Sciatic nerve (tissue), 2 donors: ENCODE data around the gene SRCIN1. TPM values are rescaled to one million over a fixed set of nuclear protein-coding genes. Genes with fewer than 3 reads are reported as not detected.

Experiments
- ATAC-seq: fragments of 200-7000 bp; cut with Tn5 transposase; one replicate; pipeline ENCODE4 v1.9.1; 2020; ENCODE audit warnings: mild to moderate bottlenecking, moderate library complexity
- DNase-seq: peaks from one replicate; pipeline ENCODE4 v3.0.0-alpha.2; 2020; ENCODE audit warnings: low spot score
- intact Hi-C: fragments of 100-400 bp; cut with DNase I; formaldehyde crosslinking; loops from one replicate; pipeline ENCODE4 v1.14.2; 2022
- total RNA-seq: library from RNA; stranded (reverse); fragmentation: NEBNext Ultra II Directional; extraction: Animal tissue kit (Norgen Biotek cat#: 25700); gene quantifications from one replicate; pipeline ENCODE4 v1.2.1, GENCODE V29; 2021
- donor health status: DM: no; HTN: no; CAD: no.
- donor health status: DM: no; HTN: no; CAD: no.

The SRCIN1 gene
- total RNA-seq, 1 donor from 2014 or later: 4.5 TPM

DNA sequence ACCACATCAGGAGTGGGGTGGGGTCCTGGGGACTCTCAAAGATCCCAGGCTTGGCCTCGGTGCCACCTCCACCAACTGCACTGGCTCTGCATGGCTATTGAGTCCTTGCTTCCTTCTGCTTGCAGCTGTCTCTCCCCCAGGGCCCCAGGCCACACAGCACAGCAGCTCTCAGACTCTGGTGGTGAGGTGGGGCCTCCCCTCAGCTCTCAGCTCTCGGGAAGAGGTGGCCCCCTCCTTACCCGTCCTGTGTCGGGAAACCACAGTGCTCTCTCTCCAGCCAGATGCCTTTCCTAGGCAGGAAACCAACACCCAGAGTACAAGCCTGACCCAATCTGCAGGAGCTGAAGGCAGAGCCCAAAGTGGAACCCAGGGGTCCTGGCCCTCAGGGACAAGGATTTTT, 18.5 kb downstream of the SRCIN1 start:
- intact Hi-C loops: no loop called here
- ATAC-seq: no peak
- DNase-seq: no peak

DNA sequence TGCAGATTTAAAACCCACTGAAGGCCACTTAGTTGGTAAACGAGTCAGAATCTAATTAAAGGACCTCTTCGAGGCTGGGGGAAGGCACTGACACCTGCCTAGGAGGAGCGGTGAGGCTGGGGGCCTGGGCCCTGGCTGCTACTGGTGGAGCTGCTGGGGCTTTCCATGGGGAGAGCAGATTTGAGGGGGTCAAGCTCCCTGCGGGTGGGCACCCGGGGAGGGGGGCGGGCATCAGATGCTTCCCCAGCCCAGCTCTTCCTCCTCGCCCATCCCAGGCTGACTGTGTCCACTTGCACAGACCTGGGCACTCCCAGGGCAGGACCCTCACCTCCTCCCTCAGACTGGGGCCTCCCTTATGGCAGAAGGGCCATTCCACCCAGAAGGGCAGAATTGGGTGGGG, 19.0 kb downstream of the SRCIN1 start:
- intact Hi-C loops: no loop called here
- no peak for DNase-seq
- ATAC-seq: no peak

DNA sequence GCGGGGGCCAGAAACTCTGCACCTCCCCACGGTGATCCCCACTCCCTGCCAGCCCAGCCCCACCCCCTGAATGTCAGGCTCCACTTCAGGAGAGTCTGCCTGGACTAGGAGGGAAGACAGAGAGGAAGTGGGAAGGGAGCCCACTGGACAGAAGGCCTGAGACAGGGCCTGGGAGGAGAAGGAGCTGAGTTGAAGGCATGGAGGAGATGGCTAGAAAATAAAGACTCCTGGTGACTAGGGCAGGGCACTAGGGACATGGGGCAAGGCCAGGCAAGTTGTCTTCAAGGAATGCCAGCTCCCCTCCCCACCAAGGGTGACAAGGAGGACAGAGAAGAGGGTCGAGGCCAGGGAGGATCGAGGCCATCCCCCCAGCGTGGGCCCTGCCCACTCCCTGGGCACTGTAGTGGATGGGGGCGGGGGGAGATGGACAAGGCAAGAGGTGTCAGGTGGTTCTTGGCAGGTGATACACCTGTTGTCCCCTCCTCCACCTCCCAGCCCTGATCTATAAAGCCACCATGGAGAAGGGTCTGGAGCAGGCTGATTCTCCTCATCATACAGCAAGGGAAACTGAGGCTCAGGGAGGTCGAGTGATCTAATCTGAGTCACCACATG, 19.7 kb downstream of the SRCIN1 start:
- ATAC-seq (no peak), DNase-seq (no peak)
- intact Hi-C loops: no loop called here

DNA sequence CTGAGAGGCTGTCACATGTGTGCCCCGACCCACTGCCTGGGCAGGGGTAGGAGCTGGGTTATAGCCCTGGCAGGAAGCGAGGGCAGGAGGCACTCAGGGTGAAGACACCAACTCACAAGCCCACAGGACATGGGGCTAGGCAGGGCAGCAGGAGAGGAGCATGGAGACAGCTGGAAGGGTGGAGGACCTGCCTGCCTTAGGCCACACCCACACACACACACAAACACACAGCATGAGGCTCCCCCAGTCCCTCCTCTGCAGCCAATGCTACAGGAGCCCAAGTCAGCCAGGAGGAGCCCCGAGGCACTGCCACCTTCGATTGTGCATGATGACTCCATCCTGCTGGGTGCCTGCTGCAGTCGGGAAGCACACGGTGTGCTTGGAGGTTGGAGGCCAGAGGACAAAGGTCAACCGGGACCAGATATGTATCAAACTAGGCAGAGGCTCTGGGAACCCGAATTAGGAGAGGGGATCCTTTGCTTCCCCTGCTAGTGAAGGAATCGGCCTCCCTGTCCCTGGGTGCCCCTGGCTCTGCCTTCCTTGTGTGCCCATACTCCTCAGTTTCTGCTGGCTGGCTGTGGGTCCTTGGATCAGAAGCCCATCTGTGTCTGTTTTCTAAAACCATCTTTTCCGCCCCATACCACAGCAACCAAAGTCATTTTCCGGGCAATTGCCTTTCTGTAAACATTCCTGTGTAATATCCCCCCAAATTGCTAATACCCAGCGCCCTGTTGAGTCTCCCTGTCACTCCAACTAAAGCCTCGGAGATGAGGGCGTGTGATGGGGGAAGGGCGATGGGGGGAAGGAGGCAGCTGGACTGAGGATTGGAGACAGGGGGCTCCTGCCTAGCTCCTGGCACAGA, 20.5 kb downstream of the SRCIN1 start:
- ATAC-seq: no peak

DNA sequence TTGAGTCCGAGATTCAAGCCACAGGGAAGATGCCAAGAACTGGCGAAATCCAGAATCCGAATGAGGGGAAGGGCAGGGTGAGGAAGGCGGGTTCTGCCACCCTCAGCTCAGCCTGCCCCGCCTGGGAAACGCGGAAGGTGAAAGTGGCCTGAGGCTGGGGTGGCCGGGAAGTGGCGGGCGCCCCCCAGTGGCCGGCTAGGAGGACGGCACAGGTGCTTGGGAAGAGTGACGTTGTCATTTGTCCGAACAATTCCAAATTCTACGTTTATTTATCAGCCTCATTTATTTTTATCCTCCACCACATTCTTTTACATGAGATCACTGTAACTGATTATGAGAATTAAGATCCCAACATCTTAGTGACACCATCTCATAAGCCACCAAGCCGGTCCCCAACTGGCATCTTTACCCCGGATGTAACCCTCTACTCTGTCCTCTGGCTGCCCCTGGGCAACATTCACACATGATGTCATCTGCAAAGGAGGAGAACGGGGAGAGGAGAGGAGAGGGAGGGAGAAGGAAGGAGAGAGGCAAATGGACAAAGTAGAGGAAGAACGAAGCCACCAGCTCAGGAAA, 21.3 kb downstream of the SRCIN1 start:
- intact Hi-C loops: no loop called here
- DNase-seq (no peak), ATAC-seq (peak; percentile 83)

More for the DNA sequence above, 20.5 kb downstream of the SRCIN1 start:
- intact Hi-C loops: no loop called here
- no peak for DNase-seq

DNA sequence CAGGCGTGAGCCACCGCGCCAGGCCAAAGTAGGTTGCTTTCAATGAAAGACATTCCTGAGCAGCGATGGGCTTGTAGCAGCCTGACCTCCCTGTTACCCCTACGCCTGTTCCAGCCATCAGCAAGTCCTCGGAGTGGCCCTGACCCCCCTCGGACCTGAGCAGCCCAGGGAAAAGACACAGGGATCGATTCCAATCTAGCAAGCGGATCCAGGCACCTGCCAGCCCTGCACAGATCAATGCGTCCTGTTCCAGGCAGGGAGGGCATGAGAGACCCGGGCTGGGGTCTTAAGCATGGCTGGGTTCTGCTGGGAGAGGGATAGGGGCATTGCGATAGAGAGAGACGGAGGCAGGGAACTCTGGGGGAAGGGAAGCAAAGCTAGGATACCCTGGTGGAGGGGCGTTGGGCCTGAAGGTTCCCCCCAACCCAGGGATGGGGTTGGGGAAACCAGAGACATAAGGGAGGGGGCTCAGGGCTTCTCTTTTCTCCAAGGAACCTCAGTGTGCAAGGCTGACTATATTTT, 21.9 kb downstream of the SRCIN1 start:
- intact Hi-C loops: no loop called here
- DNase-seq (no peak), ATAC-seq (no peak)

DNA sequence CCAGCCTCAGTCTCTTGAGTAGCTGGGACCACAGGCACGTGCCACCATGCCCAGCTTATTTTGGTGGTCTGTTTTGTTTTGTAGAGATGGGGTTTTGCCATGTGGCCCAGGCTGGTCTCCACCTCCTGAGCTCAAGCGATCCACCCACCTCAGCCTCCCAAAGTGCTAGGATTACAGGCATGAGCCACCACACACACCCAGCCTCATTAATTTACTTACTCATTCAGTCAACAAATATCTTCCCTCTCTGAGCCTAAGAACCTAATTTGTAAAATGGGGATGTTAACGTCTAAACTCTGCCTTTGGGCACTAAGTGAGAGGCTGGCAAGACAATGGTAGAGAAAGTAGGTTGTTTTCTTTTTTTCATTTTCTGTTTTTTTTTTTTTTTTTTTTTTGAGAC, 22.6 kb downstream of the SRCIN1 start:
- no peak for DNase-seq
- intact Hi-C loops: no loop called here

DNA sequence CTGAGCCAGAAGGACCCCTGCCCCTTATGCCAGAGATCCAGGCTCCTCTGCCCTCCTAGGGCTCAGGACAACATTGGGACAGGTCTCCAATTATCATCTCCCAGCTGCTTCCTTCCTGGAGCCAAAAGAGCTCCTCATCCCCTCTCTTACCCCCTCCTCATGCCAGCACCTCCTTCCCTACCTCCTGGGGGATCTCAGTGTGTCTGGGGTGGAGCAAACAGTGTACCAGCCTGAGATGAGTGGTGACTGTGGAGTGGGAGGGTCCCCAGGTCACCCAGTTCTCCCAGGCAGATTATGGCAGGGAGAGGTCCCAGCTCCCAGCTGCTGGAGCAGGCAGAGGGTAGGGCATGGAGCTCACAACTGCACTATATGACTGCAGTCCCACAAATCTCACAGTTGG, 23.7 kb downstream of the SRCIN1 start:
- DNase-seq: no peak
- no peak for ATAC-seq
- intact Hi-C loops: no loop called here

More for the DNA sequence above, 22.6 kb downstream of the SRCIN1 start:
- no peak for ATAC-seq

DNA sequence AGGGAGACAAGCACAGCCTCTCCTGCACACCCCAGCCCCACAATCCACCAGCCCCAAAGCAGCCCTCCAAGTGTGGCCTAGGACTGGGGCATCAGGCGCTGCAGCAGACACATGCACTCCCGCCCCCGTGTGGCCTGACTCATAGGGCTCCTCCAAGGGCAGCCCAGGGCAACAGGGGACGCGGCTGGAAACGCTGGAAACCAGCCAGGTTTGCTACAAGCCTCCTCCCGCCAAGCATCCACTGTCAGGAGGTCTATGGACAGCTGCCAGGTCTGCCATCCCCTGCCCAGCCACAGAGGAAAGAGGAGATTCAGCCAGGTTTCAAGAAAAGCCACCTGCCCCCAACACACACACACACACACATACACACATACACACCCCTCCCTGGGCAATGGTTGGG, 25.8 kb downstream of the SRCIN1 start:
- DNase-seq (no peak), ATAC-seq (no peak)
- intact Hi-C loops: no loop called here

DNA sequence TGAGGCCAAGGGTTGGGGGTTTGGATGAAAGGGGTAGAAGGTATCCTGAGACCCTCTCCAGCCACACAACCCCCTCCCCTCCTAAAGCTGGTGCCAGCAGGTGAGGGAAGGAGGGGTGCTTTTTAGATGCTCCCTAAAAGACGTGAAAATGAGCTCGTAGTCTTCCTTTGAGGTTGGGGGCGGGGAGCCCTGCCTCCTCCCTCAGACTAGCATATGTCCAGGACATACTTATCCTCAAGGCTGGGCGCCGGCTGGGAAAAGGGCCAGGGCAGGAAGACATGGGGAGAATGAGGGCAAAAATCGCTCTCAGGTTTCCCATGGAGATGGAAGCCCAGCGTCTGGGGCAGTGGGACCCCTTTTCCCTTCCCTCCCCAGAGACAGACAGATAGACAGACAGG, 26.7 kb downstream of the SRCIN1 start:
- intact Hi-C loops: no loop called here
- ATAC-seq (no peak), DNase-seq (no peak)

DNA sequence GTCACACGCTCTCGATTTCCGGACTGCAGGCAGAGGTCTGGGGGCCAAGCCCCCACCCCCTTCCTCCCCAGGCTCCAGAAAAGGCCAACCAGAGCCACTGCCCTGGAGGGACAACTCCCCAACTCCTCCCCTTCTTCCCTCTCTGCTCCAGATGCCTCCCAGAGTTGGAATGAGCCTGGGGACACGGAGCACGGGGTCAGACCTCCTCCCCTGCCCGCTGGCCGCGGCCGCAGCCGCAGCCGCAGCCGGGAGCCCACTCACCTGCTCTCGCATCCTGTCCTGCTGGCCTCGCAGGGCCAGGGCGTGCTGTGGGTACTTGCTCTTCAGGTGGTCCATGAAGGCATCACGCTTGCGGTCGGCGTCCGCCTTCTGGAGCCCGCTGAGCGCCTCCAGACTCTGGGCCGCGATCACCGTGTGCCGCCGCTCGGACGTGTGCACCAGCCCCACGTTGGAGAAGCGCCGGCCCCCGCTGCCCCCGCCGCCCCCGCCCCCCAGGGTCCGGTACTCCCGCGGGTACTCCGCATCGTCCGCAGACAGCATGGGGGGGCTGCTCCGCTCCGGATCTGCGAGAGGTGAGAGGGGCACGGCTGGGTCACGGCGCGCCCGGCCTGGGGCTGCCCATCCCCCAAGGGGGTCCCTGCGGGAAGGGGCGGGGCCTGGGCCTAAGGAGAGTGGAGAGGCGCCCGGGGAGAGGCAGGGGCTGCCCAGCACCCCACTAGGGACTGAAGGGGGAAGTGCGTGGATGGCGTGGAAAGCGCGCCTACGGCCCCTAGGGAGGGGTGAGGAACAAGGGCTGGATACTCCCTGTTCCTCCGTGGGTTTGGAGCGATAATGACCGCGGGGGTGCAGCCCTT, 27.3 kb downstream of the SRCIN1 start:
- intact Hi-C loops: no loop called here
- DNase-seq (no peak), ATAC-seq (no peak)

DNA sequence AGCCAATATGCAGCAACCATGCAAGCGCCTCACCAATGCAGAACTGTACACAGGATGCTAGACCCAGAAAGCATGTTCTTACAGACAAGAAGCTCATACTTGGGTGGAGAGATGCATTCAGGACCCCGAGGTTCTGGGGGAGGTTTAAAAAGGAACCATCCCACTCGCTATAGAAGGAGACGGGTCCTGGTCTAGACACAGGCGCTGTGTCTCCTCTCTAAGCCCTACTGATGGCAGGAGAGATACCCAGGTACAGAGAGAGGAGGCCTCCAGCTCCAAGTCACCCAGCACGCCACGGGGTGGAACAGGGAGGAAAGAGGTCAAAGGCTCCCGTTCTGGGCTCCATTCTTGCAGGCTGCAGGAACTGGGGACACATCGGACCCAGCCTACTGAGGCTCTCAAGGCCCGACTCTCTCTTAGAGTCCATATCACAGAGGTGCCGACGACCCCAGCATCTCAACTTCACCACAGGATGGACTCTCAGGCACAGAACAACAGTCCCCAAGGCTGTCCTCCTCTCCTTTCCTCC, 28.0 kb downstream of the SRCIN1 start:
- intact Hi-C loops: no loop called here
- no peak for DNase-seq
- no peak for ATAC-seq

DNA sequence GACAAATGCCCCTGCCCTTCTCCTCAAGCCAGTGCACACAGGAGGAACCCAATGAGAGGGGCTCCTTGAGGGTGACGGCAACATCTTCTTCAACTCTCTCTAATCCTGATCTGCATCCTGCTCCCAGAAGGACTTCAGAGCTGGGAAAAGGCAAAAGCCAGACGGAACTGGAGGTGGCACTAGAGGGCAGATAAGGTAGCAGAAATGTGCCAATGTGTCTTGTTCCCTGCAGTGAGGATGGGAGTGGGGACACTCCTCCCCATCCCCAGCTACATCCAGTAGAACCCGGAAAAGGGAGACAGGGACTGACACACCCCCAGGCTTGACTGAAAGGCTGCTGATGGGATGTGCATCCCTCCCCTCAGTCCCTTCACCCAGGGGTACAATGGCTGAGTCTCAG, 28.5 kb downstream of the SRCIN1 start:
- intact Hi-C loops: no loop called here
- DNase-seq (no peak), ATAC-seq (no peak)

DNA sequence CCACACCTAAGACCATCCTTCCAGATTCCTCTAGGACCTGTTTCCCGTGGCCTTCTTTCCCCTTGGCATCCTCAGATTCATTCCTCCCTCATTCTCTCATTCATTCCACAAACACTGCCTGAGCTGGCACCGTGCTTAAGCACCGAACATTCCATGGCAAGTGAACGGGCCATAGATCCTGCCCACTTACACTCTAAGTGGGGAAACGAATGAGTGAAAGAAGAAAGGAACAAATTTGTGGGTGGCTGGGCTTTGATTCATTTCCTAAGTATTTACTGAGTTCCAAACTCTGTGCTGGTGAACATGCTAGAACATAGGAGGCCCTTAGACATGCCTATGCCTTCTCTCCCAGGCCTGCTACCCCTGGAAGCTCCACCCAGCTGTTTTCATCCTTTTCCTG, 30.0 kb downstream of the SRCIN1 start:
- no peak for DNase-seq
- no peak for ATAC-seq
- intact Hi-C loops: no loop called here

DNA sequence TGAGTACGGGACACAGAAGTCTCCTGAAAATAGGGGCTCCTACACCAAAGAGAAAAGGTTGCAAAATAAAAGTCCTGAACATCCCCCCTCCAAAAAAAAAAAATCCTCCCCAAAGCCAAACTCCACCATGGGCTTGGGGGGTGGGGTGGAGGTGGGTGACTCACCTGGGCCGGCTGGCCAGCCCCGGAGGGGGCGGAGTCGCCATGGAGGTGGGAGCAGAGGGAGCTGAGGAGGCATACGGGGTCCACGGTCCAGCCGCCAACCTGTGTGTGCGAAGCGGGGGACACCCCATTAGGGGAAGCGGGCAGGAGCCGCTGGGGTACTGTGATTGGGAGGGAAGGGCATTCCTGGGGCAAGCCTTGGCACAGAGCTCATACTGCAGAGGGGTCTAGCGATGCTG, 31.0 kb downstream of the SRCIN1 start:
- ATAC-seq: no peak
- intact Hi-C loops: no loop called here

DNA sequence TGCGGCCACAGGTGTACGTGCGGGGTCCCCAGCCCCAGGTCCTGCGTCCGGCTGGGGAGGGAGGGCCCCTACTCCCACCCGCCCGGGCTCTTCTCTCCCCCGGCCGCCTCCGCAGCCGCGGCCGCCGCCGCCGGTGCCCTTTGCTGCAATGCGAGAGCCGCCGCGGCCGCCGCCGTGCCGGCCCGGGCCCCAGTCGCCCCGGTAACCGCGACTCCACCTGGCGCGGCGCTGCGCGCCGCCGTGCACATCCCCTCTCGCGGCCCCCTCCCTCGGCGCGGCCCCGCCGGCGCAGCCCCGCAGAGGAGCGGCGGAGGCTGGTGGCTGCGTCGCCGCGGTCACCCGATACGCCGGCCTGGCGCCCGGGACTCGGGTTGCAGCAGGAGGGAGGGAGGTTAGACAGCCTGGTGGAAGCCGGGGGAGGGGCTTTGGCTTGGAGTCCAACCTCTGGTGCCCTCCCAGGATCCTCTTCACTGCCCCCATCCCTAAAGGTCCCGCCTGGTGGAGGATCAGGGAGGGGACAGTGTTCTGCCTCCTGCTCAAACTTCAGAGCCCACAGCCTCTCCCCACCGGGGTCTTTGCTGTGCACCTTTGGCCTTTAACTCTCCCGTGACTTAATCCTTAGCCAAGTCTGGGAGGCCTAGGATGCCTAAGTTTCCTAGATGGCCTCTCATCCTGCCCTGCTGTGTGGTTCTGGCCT, 32.9 kb downstream of the SRCIN1 start:
- ATAC-seq (no peak), DNase-seq (no peak)
- intact Hi-C loops: no loop called here

More for the DNA sequence above, 31.0 kb downstream of the SRCIN1 start:
- DNase-seq: no peak

DNA sequence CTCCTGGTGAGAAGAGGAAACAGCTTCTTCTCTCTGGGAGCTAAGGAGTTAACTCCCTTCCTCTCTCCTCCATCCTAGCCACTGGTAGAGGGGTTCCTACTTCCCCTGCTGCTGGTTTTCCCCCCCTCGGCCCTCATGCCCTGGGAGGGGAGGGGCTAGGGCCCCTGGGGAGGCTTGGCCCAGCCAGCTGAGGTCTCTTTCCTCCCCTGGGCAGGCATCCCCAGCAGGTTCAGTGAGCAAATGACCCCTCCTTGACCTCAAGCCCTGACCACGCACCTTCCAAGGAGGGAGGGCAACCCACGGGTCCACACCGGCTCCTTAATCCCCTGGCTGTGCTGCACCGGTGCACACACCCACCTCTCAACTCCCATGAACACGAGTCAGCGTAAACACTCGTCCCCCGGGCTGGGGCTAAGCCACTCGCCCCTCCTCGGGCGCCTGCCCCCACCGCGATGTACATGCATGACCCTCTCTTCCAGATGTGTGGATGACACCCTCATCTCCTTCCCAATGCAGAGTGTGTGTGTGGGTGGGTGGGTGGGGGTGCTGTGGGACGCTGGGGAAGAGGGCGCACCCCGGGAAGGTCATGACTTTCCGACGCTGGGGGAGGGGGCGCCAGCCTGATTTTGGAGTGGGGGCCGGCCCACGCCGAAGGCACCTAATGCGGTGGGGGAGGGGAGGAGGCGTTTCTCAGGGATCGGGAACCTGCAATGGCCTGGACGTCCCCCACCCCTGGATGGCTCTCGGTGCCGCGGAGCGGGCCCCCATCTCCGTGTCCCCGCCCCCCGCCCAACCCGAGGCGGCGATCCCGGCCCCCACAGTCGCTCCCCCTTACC, 33.7 kb downstream of the SRCIN1 start:
- ATAC-seq (no peak), DNase-seq (no peak)
- intact Hi-C loops: no loop called here
